Activated gamma-delta T cell (primary cell): ENCODE results near the gene RSPH10B.
"Not testable (repeated sequence)": the region's sequence is repeated elsewhere in the genome, so short reads cannot be mapped to it uniquely, and the experiment has no call there.

Experiments
- DNase-seq: peaks from one replicate; lab custom pipeline; 2025; lab: John Stamatoyannopoulos, UW
- total RNA-seq, 2 donors: gene quantifications; one replicate each; lab custom pipeline; 2026; lab: John Stamatoyannopoulos, UW

RSPH10B gene
- 0.10 to 0.35 reads per million in 2 donors for total RNA-seq

DNA sequence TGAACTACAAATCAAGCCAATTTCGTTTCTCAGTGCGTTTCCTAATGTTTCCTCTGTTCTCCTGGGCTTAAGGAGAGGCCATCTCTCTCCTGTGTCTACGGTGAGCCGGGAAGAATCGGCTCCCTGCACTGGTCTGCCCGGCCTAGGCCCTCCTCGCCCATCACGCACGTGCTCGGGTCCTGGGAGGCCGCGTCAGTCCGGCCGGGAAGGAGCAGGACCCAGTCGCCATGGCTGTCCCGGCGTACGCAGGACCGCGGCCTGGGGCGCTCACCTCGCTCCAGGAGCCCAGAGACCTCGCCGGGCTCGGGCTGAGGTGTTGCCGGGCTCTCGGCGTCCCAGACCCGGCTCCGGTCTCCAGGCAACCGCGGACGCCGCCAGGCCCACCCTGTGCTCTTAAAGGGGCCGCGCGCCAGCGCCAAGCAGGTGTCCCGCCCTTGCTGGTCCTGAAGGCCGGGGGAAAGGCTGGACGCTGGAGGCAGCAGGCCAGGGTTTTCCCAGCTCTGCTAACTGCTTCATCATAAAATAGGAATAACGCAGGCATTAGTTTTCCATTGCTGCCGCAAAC is at the start of gene RSPH10B:
Gene RSPH10B (minus strand): TSS at position 343 of the 565 bp plus-strand sequence. CDS start 3,573 bp downstream, outside the sequence.
- not testable (repeated sequence) for DNase-seq

DNA sequence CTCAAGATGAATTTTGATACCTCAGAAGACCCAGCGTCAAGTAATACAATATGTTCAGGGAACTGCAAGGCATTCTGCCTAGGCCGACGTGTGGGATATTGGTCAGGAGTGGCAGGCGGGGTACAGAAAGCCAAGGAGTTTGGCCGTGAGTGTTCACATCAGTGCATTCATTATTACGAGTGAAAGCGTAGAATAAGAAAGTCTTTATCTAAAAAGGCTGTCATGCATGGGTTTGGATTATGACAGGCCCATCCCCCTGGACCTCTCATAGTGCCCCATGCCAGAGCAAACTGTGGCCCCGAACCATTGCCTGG is 46.1 kb upstream of the RSPH10B start:
- no peak for DNase-seq

GRCh38 chr7:6015917-6016652 is 45.6 kb upstream of the RSPH10B start:
- DNase-seq = no peak

DNA sequence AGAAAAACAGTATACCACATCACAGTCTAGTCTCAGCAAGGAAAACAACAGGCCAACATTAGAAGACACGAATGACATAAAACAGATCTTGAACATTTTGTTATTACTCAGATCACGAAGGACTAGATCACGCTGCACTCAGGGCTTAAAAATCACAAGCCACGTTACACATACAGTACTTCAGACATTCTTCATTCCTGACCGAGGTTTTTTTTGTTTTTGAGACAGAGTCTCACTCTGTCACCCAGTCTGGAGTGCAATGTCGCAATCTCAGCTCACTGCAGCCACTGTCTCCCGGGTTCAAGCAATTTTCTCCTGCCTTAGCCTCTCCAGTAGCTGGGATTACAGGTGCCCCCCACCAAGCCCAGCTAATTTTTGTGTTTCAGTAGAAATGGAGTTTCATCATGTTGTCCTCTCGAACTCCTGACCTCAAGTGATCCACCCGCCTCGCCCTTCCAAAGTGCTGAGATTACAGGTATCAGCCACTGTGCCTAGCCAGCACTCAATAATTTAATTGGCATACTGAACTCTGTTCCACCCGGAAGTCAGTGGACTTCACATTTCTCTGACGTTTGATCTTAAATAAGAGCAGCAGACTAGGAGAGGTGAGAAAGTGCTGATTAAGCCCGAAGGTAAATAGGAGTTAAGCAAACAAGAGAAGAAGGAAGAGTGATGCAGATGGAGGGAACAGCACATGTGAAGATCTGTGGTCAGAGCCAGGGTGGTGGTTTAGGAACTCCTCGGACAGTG is 42.0 kb upstream of the RSPH10B start:
- no peak for DNase-seq

DNA sequence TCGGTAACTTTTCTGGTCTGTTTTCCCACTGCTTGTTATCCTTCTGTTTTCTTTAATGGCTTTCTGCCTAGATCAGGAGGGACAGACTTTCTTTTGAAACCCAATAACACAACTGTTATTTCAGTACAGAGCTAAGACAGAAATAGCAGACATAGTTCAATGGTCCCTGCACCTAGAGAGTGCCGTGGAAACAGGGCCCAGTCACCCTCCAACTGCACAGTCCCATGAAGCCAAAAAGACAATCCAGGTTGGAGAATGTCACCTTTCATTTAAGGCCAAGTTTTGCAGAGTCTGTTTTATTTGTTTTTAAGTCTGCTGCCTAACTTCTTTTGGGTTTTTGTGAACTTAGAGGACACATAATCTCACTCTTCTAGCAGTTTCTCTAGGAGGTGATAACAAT is 41.1 kb upstream of the RSPH10B start:
- DNase-seq = no peak

GRCh38 chr7:6010370-6010769 is 39.9 kb upstream of the RSPH10B start:
- DNase-seq = not testable (repeated sequence)

- peak; percentile 61 for DNase-seq
Measured at GRCh38 chr7:6008668-6009611, 38.5 kb upstream of the RSPH10B start, which contains the start of the genes AIMP2 and PMS2. TSS of gene AIMP2 (plus strand) at chr7:6009272. CDS start at chr7:6009364, 92 bp downstream. TSS of gene PMS2 (minus strand) at chr7:6009049. CDS start at chr7:6009019, 30 bp downstream.

GRCh38 chr7:6007835-6008590 is 37.5 kb upstream of the RSPH10B start:
- DNase-seq = not testable (repeated sequence)

- no peak for DNase-seq
Measured at GRCh38 chr7:6007386-6007785, 36.9 kb upstream of the RSPH10B start.

DNA sequence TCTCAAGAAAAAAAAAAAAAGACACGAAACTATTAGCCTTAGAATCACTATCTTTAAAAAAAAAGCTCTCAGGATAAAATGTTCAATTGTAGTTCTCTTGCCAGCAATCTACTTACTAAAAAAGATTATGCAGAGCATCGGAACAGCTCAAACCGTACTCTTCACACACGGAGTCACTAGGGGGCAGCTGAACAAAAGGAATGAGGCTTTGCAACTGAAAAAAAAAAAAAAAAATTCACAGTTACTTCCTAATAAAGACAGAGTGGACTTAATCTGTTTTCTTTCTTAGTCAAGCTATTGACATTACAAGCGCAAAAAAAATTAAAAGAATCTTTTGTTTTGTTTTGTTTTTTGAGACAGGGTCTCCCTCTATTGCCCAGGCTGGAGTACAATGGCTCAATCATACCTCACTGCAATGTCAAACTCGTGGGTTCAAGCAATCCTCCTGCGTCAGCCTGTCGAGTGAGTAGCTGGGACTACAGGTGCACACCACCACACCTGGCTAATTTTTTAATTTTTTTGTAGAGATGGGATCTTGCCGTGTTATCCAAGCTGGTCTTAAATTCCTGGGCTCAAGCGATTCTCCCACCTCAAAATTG is 26.8 kb upstream of the RSPH10B start:
- DNase-seq = no peak

GRCh38 chr7:5987061-5987460 is 16.6 kb upstream of the RSPH10B start:
- DNase-seq = not testable (repeated sequence)

- DNase-seq = not testable (repeated sequence)
Measured at GRCh38 chr7:5979680-5980314, 9.3 kb upstream of the RSPH10B start.

GRCh38 chr7:5973580-5973979 is 3.1 kb upstream of the RSPH10B start:
- DNase-seq = not testable (repeated sequence)

GRCh38 chr7:5963810-5964209 is 6.7 kb downstream of the RSPH10B start:
- not testable (repeated sequence) for DNase-seq

- not testable (repeated sequence) for DNase-seq
Measured at GRCh38 chr7:5963205-5963604, 7.3 kb downstream of the RSPH10B start.

DNA sequence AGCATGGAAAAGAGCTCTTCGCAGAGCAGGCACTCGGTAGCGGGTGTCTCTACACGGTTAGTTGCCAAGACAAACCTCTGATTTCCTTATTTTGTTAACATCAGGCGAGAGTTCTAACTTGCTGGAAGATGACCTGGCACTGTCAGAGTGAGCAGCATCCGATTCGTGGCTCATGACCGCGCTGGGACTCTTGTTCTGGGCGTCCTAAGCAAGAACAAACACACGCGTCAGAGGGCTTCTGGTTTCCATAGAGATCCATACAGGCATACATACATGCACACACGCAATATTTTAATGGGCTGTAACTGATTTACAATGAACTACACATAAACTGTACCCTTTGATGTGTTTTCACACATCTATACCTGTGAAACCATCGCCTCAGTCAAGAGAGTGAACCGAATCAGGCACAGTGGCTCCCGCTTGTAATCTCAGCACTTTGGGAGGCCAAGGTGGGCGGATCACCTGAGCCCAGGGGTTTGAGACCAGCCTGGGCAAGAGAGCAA is 35.5 kb downstream of the RSPH10B start:
- not testable (repeated sequence) for DNase-seq

DNA sequence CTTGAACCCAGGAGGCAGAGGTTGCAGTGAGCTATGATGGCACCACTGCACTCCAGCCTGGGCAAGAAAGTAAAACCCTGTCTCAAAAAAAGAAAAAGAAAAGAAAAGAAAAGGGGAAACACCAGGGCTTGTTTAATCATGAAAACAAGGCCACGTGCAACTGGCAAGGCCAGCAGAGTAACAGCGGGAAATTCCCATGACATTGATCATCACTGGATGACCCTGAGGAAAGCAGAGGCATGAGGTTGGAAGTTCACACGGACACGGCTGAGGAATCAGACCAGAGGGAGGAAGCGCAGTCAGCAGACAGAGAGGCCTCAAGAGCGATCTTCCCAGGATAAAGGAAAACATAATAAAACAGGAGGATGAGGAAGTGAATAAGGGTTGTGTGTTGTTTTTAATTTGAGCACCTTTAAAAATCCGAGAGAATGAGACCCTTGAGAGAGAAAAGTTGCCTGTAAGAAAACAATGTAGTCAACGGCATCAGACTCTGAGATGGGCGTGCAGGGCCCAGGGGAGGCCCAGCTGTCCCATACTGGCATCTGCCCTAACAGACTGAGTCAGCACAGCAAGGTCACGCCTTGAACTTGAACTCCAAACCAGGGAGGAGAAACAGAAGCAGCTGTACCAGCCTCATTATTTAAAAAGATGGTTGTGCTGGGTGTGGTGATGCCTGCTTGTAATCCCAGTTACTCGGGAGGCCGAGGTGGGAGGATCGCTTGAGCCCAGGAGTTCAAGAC is 38.4 kb downstream of the RSPH10B start:
- DNase-seq = not testable (repeated sequence)

DNA sequence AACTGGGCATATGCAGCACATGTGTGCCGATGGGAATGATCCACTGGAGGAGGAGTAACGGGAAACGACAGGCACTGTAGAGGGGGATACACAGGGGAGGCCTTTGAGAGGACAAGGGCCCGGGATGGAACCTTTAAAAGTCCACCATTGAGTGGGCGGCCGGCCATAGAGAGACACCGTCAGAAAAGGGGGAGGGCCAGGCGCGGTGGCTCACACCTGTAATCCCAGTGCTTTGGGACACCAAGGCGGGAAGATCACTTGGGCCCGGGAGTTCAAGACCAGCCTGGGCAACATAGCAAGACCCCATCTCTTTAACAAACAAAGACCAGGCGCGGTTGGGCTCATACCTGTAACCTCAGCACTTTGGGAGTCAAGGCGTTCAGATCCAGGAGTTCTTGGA is 39.2 kb downstream of the RSPH10B start:
- not testable (repeated sequence) for DNase-seq

- DNase-seq = not testable (repeated sequence)
Measured at GRCh38 chr7:5930290-5930689, 40.2 kb downstream of the RSPH10B start.
